Keratinocyte (primary cell): ENCODE data around the gene SIGLEC6. TPM values are rescaled to one million over a fixed set of nuclear protein-coding genes. Genes with fewer than 3 reads are reported as not detected.

ENCODE experiments used
- DNase-seq: peaks from one replicate; pipeline ENCODE4 v3.0.0-alpha.2; 2011; ENCODE audit warnings: low read depth, missing footprints, low spot score
- FAIRE-seq: peaks from 2 replicates; lab custom pipeline; 2011; peaks lifted over from hg19 to GRCh38; lab: Jason Lieb, UNC
- H2AFZ ChIP-seq: 2 replicates; pipeline ENCODE4 v1.6.0; 2012; ENCODE audit warnings: low read length, control low read depth, inconsistent platforms; ENCODE audit not compliant: control insufficient read depth
- H3K27ac ChIP-seq: 2 replicates; pipeline ENCODE4 v1.5.1; 2011; ENCODE audit warnings: low read length; ENCODE audit not compliant: control insufficient read depth, insufficient read depth
- H3K27me3 ChIP-seq: 3 replicates; pipeline ENCODE4 v1.6.0; 2011; ENCODE audit warnings: low read length; ENCODE audit not compliant: control insufficient read depth, insufficient read depth; ENCODE audit errors: extremely low read depth
- H3K36me3 ChIP-seq, 2 experiments: 2 replicates in 1 of 2; 3 replicates in 1 of 2; pipeline ENCODE4 v1.5.1; 2011; ENCODE audit warnings: low read length in 2 of 2, mild to moderate bottlenecking in 1 of 2; ENCODE audit not compliant: control insufficient read depth in 2 of 2, insufficient read depth in 2 of 2; ENCODE audit errors: extremely low read depth in 1 of 2
- H3K4me1 ChIP-seq: 3 replicates; pipeline ENCODE4 v1.5.1; 2011; ENCODE audit warnings: low read length; ENCODE audit not compliant: control insufficient read depth, insufficient read depth; ENCODE audit errors: extremely low read depth
- H3K4me2 ChIP-seq: 3 replicates; pipeline ENCODE4 v1.6.0; 2011; ENCODE audit warnings: low read depth, low read length; ENCODE audit not compliant: control insufficient read depth, insufficient read depth; ENCODE audit errors: extremely low read depth
- H3K4me3 ChIP-seq, 3 experiments: fragments of 200-600 bp in 1 of 3; sonication (generic) in 1 of 3; 2 replicates in 2 of 3; 3 replicates in 1 of 3; pipeline ENCODE4 v1.5.1; 2011 to 2016; ENCODE audit warnings: low read length in 3 of 3, mild to moderate bottlenecking in 3 of 3, control low read depth in 2 of 3, inconsistent platforms in 1 of 3, low read depth in 1 of 3, mixed read lengths in 1 of 3, mixed run types in 1 of 3, moderate library complexity in 1 of 3; ENCODE audit not compliant: control insufficient read depth in 2 of 3, insufficient read depth in 2 of 3; ENCODE audit errors: extremely low read depth in 1 of 3
- H3K79me2 ChIP-seq: 2 replicates; pipeline ENCODE4 v1.6.0; 2012; ENCODE audit warnings: low read length; ENCODE audit not compliant: control insufficient read depth, insufficient read depth
- H3K9ac ChIP-seq: 3 replicates; pipeline ENCODE4 v1.6.0; 2011; ENCODE audit warnings: low read length; ENCODE audit not compliant: control insufficient read depth, insufficient read depth; ENCODE audit errors: extremely low read depth
- H3K9me1 ChIP-seq: 3 replicates; pipeline ENCODE4 v1.6.0; 2011; ENCODE audit warnings: low read length; ENCODE audit not compliant: control insufficient read depth, insufficient read depth; ENCODE audit errors: extremely low read depth
- H3K9me3 ChIP-seq: 2 replicates; pipeline ENCODE4 v1.5.1; 2012; ENCODE audit warnings: low read depth, low read length; ENCODE audit not compliant: control insufficient read depth
- H4K20me1 ChIP-seq: 3 replicates; pipeline ENCODE4 v1.6.0; 2011; ENCODE audit warnings: low read length; ENCODE audit not compliant: control insufficient read depth, insufficient read depth; ENCODE audit errors: extremely low read depth
- EZH2 ChIP-seq: IDR thresholded peaks from one replicate; pipeline ENCODE4 v1.6.1; 2012; ENCODE audit warnings: inconsistent platforms, mild to moderate bottlenecking, low read length, moderate library complexity
- dilution Hi-C: fragments of 300-500 bp; cut with MboI; formaldehyde crosslinking; loops from one replicate; pipeline ENCODE4 v1.7.0; 2020; ENCODE audit warnings: low sequenced_read_pairs; ENCODE audit not compliant: extremely low pct_ligation_motif_present
- polyA plus RNA-seq, 5 experiments: library from polyadenylated mRNA; depleted of rRNA in 3 of 5; stranded (reverse) in 3 of 5; stranded (forward) in 1 of 5; unstranded in 1 of 5; fragments of >200 nt; gene quantifications; 1 replicate in 1 of 5; 2 replicates in 3 of 5; 3 replicates in 1 of 5; pipeline versions ENCODE4 v1.2.1 to v1.2.3, GENCODE V29; 2011 to 2012; ENCODE audit warnings: missing spikeins in 2 of 5, low read depth in 1 of 5, low replicate concordance in 1 of 5
- TF ChIP-seq, protein P1 (sequence below), 3 experiments: IDR thresholded peaks in 1 of 3; conservative IDR thresholded peaks in 1 of 3; optimal IDR thresholded peaks in 1 of 3; 2 replicates in 2 of 3; 3 replicates in 1 of 3; pipeline versions ENCODE3 to v1.5.1; 2011; ENCODE audit warnings: low read length in 3 of 3, mild to moderate bottlenecking in 3 of 3, moderate library complexity in 2 of 3, control low read depth in 1 of 3, inconsistent platforms in 1 of 3; ENCODE audit not compliant: insufficient read depth in 2 of 3; ENCODE audit errors: extremely low read depth in 1 of 3

SIGLEC6 gene
- polyA plus RNA-seq, 1 donor (not counting 4 experiments of a cell fraction or from before 2014, with no cell fraction given) = not detected

- Histone ChIP-seq H3K4me1 (no peaks in the 10 kb centered on the region), H4K20me1 (no peaks in the 10 kb centered on the region), H3K4me2 (no peak overlapping the region), H3K9me3 (no peaks in the 10 kb centered on the region), H3K9me1 (no peaks in the 10 kb centered on the region), H2AFZ (no peak overlapping the region), H3K27me3 (no peaks in the 10 kb centered on the region), H3K36me3 (no peaks in the 10 kb centered on the region), H3K27ac (no peak overlapping the region), H3K9ac (no peak overlapping the region), H3K79me2 (no peaks in the 10 kb centered on the region), H3K4me3 (no peak overlapping the region)
- FAIRE-seq (no peak), DNase-seq (no peak)
- dilution Hi-C loops = no loop called here
- TF ChIP-seq EZH2 = no peak
- TF ChIP-seq, protein P1, sequence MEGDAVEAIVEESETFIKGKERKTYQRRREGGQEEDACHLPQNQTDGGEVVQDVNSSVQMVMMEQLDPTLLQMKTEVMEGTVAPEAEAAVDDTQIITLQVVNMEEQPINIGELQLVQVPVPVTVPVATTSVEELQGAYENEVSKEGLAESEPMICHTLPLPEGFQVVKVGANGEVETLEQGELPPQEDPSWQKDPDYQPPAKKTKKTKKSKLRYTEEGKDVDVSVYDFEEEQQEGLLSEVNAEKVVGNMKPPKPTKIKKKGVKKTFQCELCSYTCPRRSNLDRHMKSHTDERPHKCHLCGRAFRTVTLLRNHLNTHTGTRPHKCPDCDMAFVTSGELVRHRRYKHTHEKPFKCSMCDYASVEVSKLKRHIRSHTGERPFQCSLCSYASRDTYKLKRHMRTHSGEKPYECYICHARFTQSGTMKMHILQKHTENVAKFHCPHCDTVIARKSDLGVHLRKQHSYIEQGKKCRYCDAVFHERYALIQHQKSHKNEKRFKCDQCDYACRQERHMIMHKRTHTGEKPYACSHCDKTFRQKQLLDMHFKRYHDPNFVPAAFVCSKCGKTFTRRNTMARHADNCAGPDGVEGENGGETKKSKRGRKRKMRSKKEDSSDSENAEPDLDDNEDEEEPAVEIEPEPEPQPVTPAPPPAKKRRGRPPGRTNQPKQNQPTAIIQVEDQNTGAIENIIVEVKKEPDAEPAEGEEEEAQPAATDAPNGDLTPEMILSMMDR (optimal IDR thresholded peaks at IDR 0.05 in 1 of 3, IDR thresholded peaks at IDR 0.05 in 1 of 3, conservative IDR thresholded peaks at IDR 0.05 in 1 of 3; ENCODE audit: extremely low read depth in 1 of 3, insufficient read depth in 2 of 3, low read length in 3 of 3) = no peak
Measured at GRCh38 chr19:51521781-51522180, 9.7 kb downstream of the SIGLEC6 start.

DNA sequence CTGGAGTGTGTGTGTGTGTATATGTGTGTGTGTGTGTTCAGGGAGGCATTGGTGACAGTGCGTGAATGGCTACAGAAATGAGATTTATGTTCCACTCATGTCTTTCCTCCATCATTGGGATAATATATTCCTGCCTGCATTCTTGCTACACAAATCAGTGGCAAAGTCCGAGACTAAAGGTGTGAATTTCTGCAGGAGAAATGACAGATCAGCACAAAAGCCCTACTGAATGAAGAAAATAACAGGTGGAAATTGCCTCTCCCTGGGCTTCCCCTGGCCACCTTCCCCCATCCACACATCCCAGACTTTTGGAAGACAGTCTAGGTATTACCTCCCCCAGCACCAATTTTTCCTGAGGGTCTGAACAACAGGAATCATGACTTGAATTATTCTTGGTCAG lies 10.1 kb downstream of the SIGLEC6 start:
- no peaks in the 10 kb centered on the region for H3K9me3 ChIP-seq

More for the DNA sequence above, 10.1 kb downstream of the SIGLEC6 start:
- no peaks in the 10 kb centered on the region for H4K20me1 ChIP-seq
- no peak overlapping the region for H3K4me3 ChIP-seq
- no peak for TF ChIP-seq EZH2
- TF ChIP-seq, protein P1 (optimal IDR thresholded peaks at IDR 0.05 in 1 of 3, IDR thresholded peaks at IDR 0.05 in 1 of 3, conservative IDR thresholded peaks at IDR 0.05 in 1 of 3; ENCODE audit: extremely low read depth in 1 of 3, insufficient read depth in 2 of 3, low read length in 3 of 3) = no peak
- no peaks in the 10 kb centered on the region for H3K36me3 ChIP-seq
- DNase-seq (no peak), FAIRE-seq (no peak)
- no peak overlapping the region for H2AFZ ChIP-seq
- H3K27ac ChIP-seq = no peak overlapping the region
- H3K79me2 ChIP-seq = no peaks in the 10 kb centered on the region
- H3K4me2 ChIP-seq = no peak overlapping the region
- no peaks in the 10 kb centered on the region for H3K4me1 ChIP-seq
- H3K27me3 ChIP-seq = no peaks in the 10 kb centered on the region
- dilution Hi-C loops = no loop called here
- no peak overlapping the region for H3K9ac ChIP-seq
- no peaks in the 10 kb centered on the region for H3K9me1 ChIP-seq
